Endodermal cell (in vitro differentiated cells): ENCODE data around the gene DNALI1. TPM values are rescaled to one million over a fixed set of nuclear protein-coding genes. Genes with fewer than 3 reads are reported as not detected.

Experiments used
- DNase-seq: peaks from one replicate; pipeline ENCODE4 v3.0.0-alpha.2; 2017
- H3K27ac ChIP-seq: 2 replicates; pipeline ENCODE4 v1.5.1; 2013; ENCODE audit warnings: mild to moderate bottlenecking, low read depth, low read length, moderate library complexity
- H3K27me3 ChIP-seq: 2 replicates; pipeline ENCODE4 v1.6.1; 2013; ENCODE audit warnings: mild to moderate bottlenecking, low read length, moderate library complexity; ENCODE audit not compliant: insufficient read depth, control insufficient read depth, poor library complexity, severe bottlenecking
- H3K36me3 ChIP-seq: 2 replicates; pipeline ENCODE4 v1.7.0; 2013; ENCODE audit warnings: mild to moderate bottlenecking, low read length, moderate library complexity; ENCODE audit not compliant: control insufficient read depth, insufficient read depth
- H3K4me1 ChIP-seq: one replicate; pipeline ENCODE4 v1.7.0; 2013; ENCODE audit warnings: low read length; ENCODE audit not compliant: control insufficient read depth, insufficient read depth
- H3K4me3 ChIP-seq: 2 replicates; pipeline ENCODE4 v1.5.1; 2013; ENCODE audit warnings: mild to moderate bottlenecking, low read length, moderate library complexity
- H3K9ac ChIP-seq: 2 replicates; pipeline ENCODE4 v1.6.1; 2013; ENCODE audit warnings: mild to moderate bottlenecking, low read length, moderate library complexity; ENCODE audit not compliant: poor library complexity, severe bottlenecking; ENCODE audit errors: extremely low read depth
- H3K9me3 ChIP-seq: 2 replicates; pipeline ENCODE4 v1.6.1; 2013; ENCODE audit warnings: mild to moderate bottlenecking, low read length, moderate library complexity; ENCODE audit not compliant: control insufficient read depth
- H3K27ac Mint-ChIP-seq: 2 replicates; pipeline ENCODE4 v1.8.0; 2020; ENCODE audit warnings: mixed read lengths
- H3K27me3 Mint-ChIP-seq: 2 replicates; pipeline ENCODE4 v1.8.0; 2021; ENCODE audit warnings: mild to moderate bottlenecking, mixed read lengths; ENCODE audit not compliant: insufficient read depth
- H3K36me3 Mint-ChIP-seq: 2 replicates; pipeline ENCODE4 v1.8.0; 2020; ENCODE audit warnings: low read depth, mixed read lengths
- H3K4me1 Mint-ChIP-seq: 2 replicates; pipeline ENCODE4 v1.8.0; 2020; ENCODE audit warnings: mixed read lengths
- H3K4me3 Mint-ChIP-seq: 2 replicates; pipeline ENCODE4 v1.8.0; 2020; ENCODE audit warnings: mild to moderate bottlenecking, moderate library complexity, mixed read lengths
- H3K9me3 Mint-ChIP-seq: 2 replicates; pipeline ENCODE4 v1.8.0; 2020; ENCODE audit warnings: mild to moderate bottlenecking, mixed read lengths
- WGBS, 2 experiments: methylation state at CpG; one replicate each; pipeline versions ENCODE4 v1.1.5 to v1.1.7; 2013; ENCODE audit warnings: missing lambda C conversion rate in 2 of 2, mixed read lengths in 1 of 2; ENCODE audit not compliant: insufficient coverage in 1 of 2, insufficient read length in 1 of 2; 5-methylcytosine and 5-hydroxymethylcytosine counted together
- total RNA-seq, 2 donors: library from RNA; stranded (reverse); fragmentation: NEBNext Ultra II Directional in 1 of 2; extraction: Animal tissue kit (Norgen Biotek cat#: 25700) in 1 of 2; gene quantifications; 2 replicates in 1 of 2; 3 replicates in 1 of 2; pipeline ENCODE4 v1.2.1, GENCODE V29; 2021
- TF ChIP-seq, protein P1 (sequence below): fragments of 200-600 bp; sonication (generic); conservative IDR thresholded peaks from 2 replicates; pipeline ENCODE4 v1.5.0; 2021; ENCODE audit warnings: antibody characterized with exemption, mild to moderate bottlenecking

The DNALI1 gene
- total RNA-seq, 2 donors from 2014 or later = 31.5 to 39.5 TPM

DNA sequence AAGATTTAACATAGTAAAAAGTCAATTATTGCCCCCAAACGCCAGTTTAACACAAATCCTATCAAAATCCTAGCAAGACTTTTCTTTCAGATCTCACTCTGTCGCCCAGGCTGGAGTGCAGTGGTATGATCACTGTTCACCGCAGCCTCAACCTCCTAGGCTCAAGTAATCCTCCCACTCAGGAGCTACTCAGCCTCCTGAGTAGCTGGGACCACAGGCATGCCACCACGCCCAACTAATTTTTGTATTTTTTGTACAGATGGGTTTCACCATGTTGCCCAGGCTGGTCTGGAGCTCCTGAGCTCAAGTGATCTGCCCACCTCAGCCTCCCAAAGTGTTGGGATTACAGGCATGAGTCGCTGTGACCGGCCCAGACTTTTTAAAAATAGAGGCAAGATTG, 7.4 kb upstream of the DNALI1 start:
- Mint-ChIP-seq H3K4me3 (no peak overlapping the region), H3K4me1 (peaks cover 11% of the 10 kb centered on the region), H3K36me3 (peaks cover 56% of the 10 kb centered on the region), H3K27ac (no peak overlapping the region), H3K27me3 (no peaks in the 10 kb centered on the region), H3K9me3 (peaks cover 2% of the 10 kb centered on the region)
- no peak overlapping the region for H3K27ac ChIP-seq
- H3K9ac ChIP-seq = no peak overlapping the region
- no peaks in the 10 kb centered on the region for H3K27me3 ChIP-seq
- TF ChIP-seq, protein P1, sequence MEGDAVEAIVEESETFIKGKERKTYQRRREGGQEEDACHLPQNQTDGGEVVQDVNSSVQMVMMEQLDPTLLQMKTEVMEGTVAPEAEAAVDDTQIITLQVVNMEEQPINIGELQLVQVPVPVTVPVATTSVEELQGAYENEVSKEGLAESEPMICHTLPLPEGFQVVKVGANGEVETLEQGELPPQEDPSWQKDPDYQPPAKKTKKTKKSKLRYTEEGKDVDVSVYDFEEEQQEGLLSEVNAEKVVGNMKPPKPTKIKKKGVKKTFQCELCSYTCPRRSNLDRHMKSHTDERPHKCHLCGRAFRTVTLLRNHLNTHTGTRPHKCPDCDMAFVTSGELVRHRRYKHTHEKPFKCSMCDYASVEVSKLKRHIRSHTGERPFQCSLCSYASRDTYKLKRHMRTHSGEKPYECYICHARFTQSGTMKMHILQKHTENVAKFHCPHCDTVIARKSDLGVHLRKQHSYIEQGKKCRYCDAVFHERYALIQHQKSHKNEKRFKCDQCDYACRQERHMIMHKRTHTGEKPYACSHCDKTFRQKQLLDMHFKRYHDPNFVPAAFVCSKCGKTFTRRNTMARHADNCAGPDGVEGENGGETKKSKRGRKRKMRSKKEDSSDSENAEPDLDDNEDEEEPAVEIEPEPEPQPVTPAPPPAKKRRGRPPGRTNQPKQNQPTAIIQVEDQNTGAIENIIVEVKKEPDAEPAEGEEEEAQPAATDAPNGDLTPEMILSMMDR = no peak
- DNase-seq = no peak
- H3K9me3 ChIP-seq = peaks cover under 1% of the 10 kb centered on the region
- peaks cover 73% of the 10 kb centered on the region for H3K36me3 ChIP-seq
- no peak overlapping the region for H3K4me3 ChIP-seq
- H3K4me1 ChIP-seq = no peaks in the 10 kb centered on the region
- 90 to 94% methylated on average over 5 to 6 of the region's 6 CpGs for WGBS, 2 experiments

DNA sequence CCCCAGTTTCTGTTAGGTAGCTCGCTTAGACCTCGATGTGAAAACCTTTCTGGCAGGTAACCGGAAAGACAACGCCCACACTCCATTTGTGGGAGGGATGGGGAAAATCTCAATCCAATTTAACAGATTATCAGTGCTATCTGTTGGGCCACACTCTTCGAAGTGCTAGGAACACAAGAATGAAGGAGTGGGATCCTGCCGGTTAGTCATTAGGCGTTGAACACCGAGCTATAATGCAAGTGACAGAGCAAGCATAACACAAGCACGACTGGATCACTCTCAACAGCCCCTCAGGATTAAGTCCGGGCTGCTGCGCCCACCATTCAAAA, 3.2 kb upstream of the DNALI1 start:
- H3K27me3 Mint-ChIP-seq = peaks cover 1% of the 10 kb centered on the region
- Histone ChIP-seq H3K36me3 (peaks cover 38% of the 10 kb centered on the region), H3K4me3 (peak overlapping the region; percentile 92), H3K4me1 (peaks cover 8% of the 10 kb centered on the region), H3K27me3 (no peaks in the 10 kb centered on the region), H3K27ac (no peak overlapping the region), H3K9me3 (peaks cover 7% of the 10 kb centered on the region), H3K9ac (peak overlapping the region; percentile 92)
- H3K36me3 Mint-ChIP-seq = peaks cover 32% of the 10 kb centered on the region
- peak overlapping the region; percentile 98 for H3K27ac Mint-ChIP-seq
- H3K4me1 Mint-ChIP-seq = peaks cover 26% of the 10 kb centered on the region
- TF ChIP-seq, protein P1 = no peak
- H3K4me3 Mint-ChIP-seq = peak overlapping the region; percentile 94
- DNase-seq = no peak
- H3K9me3 Mint-ChIP-seq = peaks cover 4% of the 10 kb centered on the region
- WGBS, 2 experiments = 9 to 10% methylated on average over 5 to 11 of the region's 11 CpGs

DNA sequence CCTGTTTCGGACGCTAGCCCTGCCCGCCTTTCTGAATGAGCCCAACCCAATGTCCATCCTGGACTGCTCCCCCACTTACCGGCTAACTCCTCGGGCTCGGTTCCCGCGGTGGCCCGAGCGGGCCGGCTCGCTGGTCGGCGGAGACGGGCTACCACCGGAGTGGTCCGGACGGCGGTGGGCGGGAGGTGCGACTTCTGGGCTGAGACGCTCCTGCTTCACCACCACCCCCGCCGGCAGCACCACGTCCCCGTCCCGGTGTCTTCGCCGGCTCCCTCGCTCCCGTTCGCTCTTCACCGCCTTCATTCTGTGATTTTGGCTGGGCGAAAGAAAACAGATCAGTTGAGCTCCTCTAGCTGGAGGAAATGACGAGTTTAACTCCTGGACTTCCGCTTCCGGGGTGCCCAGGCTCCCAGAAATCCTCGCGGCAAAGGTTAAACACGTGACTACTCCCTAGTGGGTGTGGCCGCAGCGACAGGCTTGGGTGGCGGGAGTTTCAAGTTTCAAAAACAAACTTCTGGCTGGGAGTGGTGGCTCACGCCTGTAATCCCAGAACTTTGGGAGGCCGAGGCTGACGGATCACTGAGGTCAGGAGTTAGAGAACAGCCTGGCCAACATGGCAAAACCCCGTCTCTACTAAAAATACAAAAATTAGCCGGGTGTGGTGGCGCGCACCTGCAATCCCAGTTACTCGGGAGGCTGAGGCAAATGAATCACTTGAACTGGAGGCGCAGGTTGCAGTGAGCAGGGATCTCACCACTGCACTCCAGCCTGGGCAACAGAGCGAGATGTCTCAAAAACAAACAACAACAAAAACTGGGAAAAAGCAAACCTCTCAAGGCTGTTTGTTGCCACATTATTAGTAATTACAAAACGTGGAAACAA, 2.6 kb upstream of the DNALI1 start, which contains the start of gene SNIP1:
TSS of gene SNIP1 (minus strand) at position 367 of the 882 bp plus-strand sequence. CDS start at position 303, 64 bp downstream.
- peak within 1 kb of the TSS; percentile 98 for H3K27ac Mint-ChIP-seq
- Histone ChIP-seq H3K9ac (peak within 1 kb of the TSS; percentile 92), H3K4me3 (peak within 1 kb of the TSS; percentile 92), H3K27me3 (no peaks in the 10 kb centered on the region), H3K27ac (peak within 1 kb of the TSS; percentile 54), H3K9me3 (peaks cover 7% of the 10 kb centered on the region), H3K36me3 (peaks cover 32% of the 10 kb centered on the region), H3K4me1 (peaks cover 8% of the 10 kb centered on the region)
- H3K36me3 Mint-ChIP-seq = peaks cover 29% of the 10 kb centered on the region
- peaks cover 4% of the 10 kb centered on the region for H3K9me3 Mint-ChIP-seq
- WGBS, 2 experiments = 12 to 15% methylated on average over 42 to 54 of the region's 54 CpGs
- TF ChIP-seq, protein P1 = no peak
- peak within 1 kb of the TSS; percentile 94 for H3K4me3 Mint-ChIP-seq
- peak; percentile 97 for DNase-seq
- peaks cover 26% of the 10 kb centered on the region for H3K4me1 Mint-ChIP-seq
- peaks cover 1% of the 10 kb centered on the region for H3K27me3 Mint-ChIP-seq
